SU-DHL-6 (cell line): ENCODE results near the gene OSGIN1.

Experiments
- CTCF ChIP-seq: fragments of 200-600 bp; sonication (generic); IDR thresholded peaks from one replicate; pipeline ENCODE4 v1.5.1; 2017; ENCODE audit warnings: antibody characterized with exemption, mild to moderate bottlenecking, low read length, moderate library complexity; ENCODE audit not compliant: insufficient read depth, poor library complexity, severe bottlenecking
- EZH2phosphoT487 ChIP-seq: fragments of 200-600 bp; sonication (generic), shearing (Covaris generic); conservative IDR thresholded peaks from 2 replicates; pipeline ENCODE4 v1.6.1; 2018; ENCODE audit warnings: mild to moderate bottlenecking, antibody characterized with exemption, low read length, moderate library complexity, mixed read lengths

GRCh38 chr16:83968891-83969649 is 16.0 kb downstream of the OSGIN1 start:
- no peak for TF ChIP-seq EZH2phosphoT487
- TF ChIP-seq CTCF, result no peak
